Lower lobe of right lung (tissue), 2 donors: ENCODE measurements around the gene RASSF5. TPM values are rescaled to one million over a fixed set of nuclear protein-coding genes. Genes with fewer than 3 reads are reported as not detected.

Experiments
- ATAC-seq, 2 donors: fragments of 200-7000 bp; cut with Tn5 transposase; one replicate each; pipeline ENCODE4 v1.9.1; 2020 to 2022; ENCODE audit warnings: mild to moderate bottlenecking in 2 of 2, moderate library complexity in 2 of 2
- DNase-seq: peaks from one replicate; pipeline ENCODE4 v3.0.0-alpha.2; 2020
- H3K27ac ChIP-seq: fragments of 200-600 bp; one replicate; pipeline ENCODE4 v1.8.0; 2022
- H3K27me3 ChIP-seq: fragments of 200-600 bp; one replicate; pipeline ENCODE4 v1.8.0; 2022; ENCODE audit warnings: low read depth
- H3K36me3 ChIP-seq: fragments of 200-600 bp; one replicate; pipeline ENCODE4 v1.8.0; 2022; ENCODE audit warnings: mild to moderate bottlenecking
- H3K4me1 ChIP-seq: fragments of 200-600 bp; one replicate; pipeline ENCODE4 v1.8.0; 2022
- H3K4me3 ChIP-seq: fragments of 200-600 bp; one replicate; pipeline ENCODE4 v1.8.0; 2022; ENCODE audit warnings: mild to moderate bottlenecking
- H3K9me3 ChIP-seq: fragments of 200-600 bp; one replicate; pipeline ENCODE4 v1.8.0; 2022
- CTCF ChIP-seq: fragments of 200-600 bp; IDR thresholded peaks from one replicate; pipeline ENCODE4 v1.8.0; 2022; ENCODE audit warnings: antibody characterized with exemption, mild to moderate bottlenecking
- intact Hi-C: fragments of 100-400 bp; cut with DNase I; formaldehyde crosslinking; loops from one replicate; pipeline ENCODE4 v1.11.0; 2022
- total RNA-seq: library from RNA; stranded (reverse); fragmentation: NEBNext Ultra II Directional; extraction: Animal tissue kit (Norgen Biotek cat#: 25700); gene quantifications from one replicate; pipeline ENCODE4 v1.2.1, GENCODE V29; 2021
- donor health status: DM: no; HTN: yes; CAD: no; lungs with severe emphysema.

RASSF5 gene
- total RNA-seq, 1 donor from 2014 or later = 48.2 TPM

GRCh38 chr1:206490771-206491405 is 16.4 kb upstream of the RASSF5 start:
- no peak for TF ChIP-seq CTCF
- H3K36me3 ChIP-seq = peaks cover 32% of the 10 kb centered on the region
- H3K9me3 ChIP-seq = no peaks in the 10 kb centered on the region
- no peak overlapping the region for H3K27ac ChIP-seq
- peaks cover 22% of the 10 kb centered on the region for H3K4me1 ChIP-seq
- DNase-seq (peak; percentile 19), ATAC-seq (no peak)
- no peaks in the 10 kb centered on the region for H3K27me3 ChIP-seq
- H3K4me3 ChIP-seq = no peak overlapping the region
- intact Hi-C loops = no loop called here

- intact Hi-C loops = no loop called here
- ATAC-seq (no peak), DNase-seq (no peak)
- Histone ChIP-seq H3K9me3 (no peaks in the 10 kb centered on the region), H3K4me1 (peaks cover 29% of the 10 kb centered on the region), H3K4me3 (no peak overlapping the region), H3K27me3 (no peaks in the 10 kb centered on the region), H3K36me3 (peaks cover 30% of the 10 kb centered on the region), H3K27ac (no peak overlapping the region)
- no peak for TF ChIP-seq CTCF
These were observed 15.7 kb upstream of the RASSF5 start for GRCh38 chr1:206491616-206492015.

- Histone ChIP-seq H3K4me3 (no peak overlapping the region), H3K9me3 (no peaks in the 10 kb centered on the region), H3K27me3 (no peaks in the 10 kb centered on the region), H3K27ac (no peak overlapping the region), H3K4me1 (peaks cover 33% of the 10 kb centered on the region), H3K36me3 (peaks cover 30% of the 10 kb centered on the region)
- DNase-seq = no peak
- TF ChIP-seq CTCF = no peak
- ATAC-seq = no peak
- intact Hi-C loops = no loop called here
These were observed 14.7 kb upstream of the RASSF5 start for GRCh38 chr1:206492589-206492988.

- Histone ChIP-seq H3K36me3 (peaks cover 30% of the 10 kb centered on the region), H3K9me3 (no peaks in the 10 kb centered on the region), H3K27me3 (no peaks in the 10 kb centered on the region), H3K4me1 (peaks cover 32% of the 10 kb centered on the region), H3K27ac (no peak overlapping the region), H3K4me3 (no peak overlapping the region)
- no peak for ATAC-seq
- no peak for TF ChIP-seq CTCF
- intact Hi-C loops = no loop called here
- no peak for DNase-seq
These were observed 14.1 kb upstream of the RASSF5 start for GRCh38 chr1:206493279-206493678.

- Histone ChIP-seq H3K4me1 (peaks cover 32% of the 10 kb centered on the region), H3K27ac (no peak overlapping the region), H3K9me3 (no peaks in the 10 kb centered on the region), H3K36me3 (peaks cover 30% of the 10 kb centered on the region), H3K27me3 (no peaks in the 10 kb centered on the region), H3K4me3 (no peak overlapping the region)
- intact Hi-C loops = no loop called here
- DNase-seq (no peak), ATAC-seq (no peak)
- no peak for TF ChIP-seq CTCF
These were observed 12.3 kb upstream of the RASSF5 start for GRCh38 chr1:206495011-206495461.
